Body of pancreas (tissue), 4 donors: Measurements from ENCODE around the gene EIF1AD. TPM values are rescaled to one million over a fixed set of nuclear protein-coding genes. Genes with fewer than 3 reads are reported as not detected.

ENCODE experiments used
- ATAC-seq: fragments of 150-250 bp; one replicate; pipeline ENCODE4 v1.9.1; 2016
- DNase-seq, 4 donors: peaks; one replicate each; pipeline ENCODE4 v3.0.0-alpha.2; 2019
- H3K27ac ChIP-seq, 4 donors: fragments of 200-600 bp; sonication (generic); 1 replicate in 3 of 4; 2 replicates in 1 of 4; pipeline versions ENCODE4 v1.5.1 to v1.6.1; 2016 to 2019; ENCODE audit warnings: mild to moderate bottlenecking in 1 of 4, mixed read lengths in 1 of 4, moderate library complexity in 1 of 4
- H3K27me3 ChIP-seq, 2 donors: fragments of 200-600 bp; sonication (generic); one replicate each; pipeline ENCODE4 v1.6.0; 2016; ENCODE audit warnings: mild to moderate bottlenecking in 1 of 2
- H3K36me3 ChIP-seq, 2 donors: fragments of 200-600 bp; sonication (generic); replicated peaks in 1 of 2; 2 replicates each; pipeline ENCODE4 v1.5.1; 2016; ENCODE audit warnings: low read depth in 2 of 2; ENCODE audit not compliant: insufficient read depth in 1 of 2
- H3K4me1 ChIP-seq: fragments of 200-600 bp; sonication (generic); one replicate; pipeline ENCODE4 v1.6.0; 2016
- H3K4me3 ChIP-seq, 2 donors: fragments of 200-600 bp; sonication (generic); 1 replicate in 1 of 2; 2 replicates in 1 of 2; pipeline ENCODE4 v1.5.1; 2016 to 2019
- H3K9me3 ChIP-seq, 3 donors: fragments of 200-600 bp; sonication (generic); 1 replicate in 2 of 3; 2 replicates in 1 of 3; pipeline ENCODE4 v1.5.1; 2016
- CTCF ChIP-seq, 7 experiments: fragments of 450-650 bp in 4 of 7; fragments of 200-600 bp in 3 of 7; sonication (generic) in 3 of 7; IDR thresholded peaks; one replicate each; pipeline ENCODE4 v1.5.1; 2016 to 2019; ENCODE audit warnings: antibody characterized with exemption in 7 of 7
- POLR2A ChIP-seq, 3 donors: fragments of 450-650 bp; IDR thresholded peaks; one replicate each; pipeline ENCODE4 v1.6.1; 2016; ENCODE audit warnings: antibody characterized with exemption in 3 of 3, mild to moderate bottlenecking in 2 of 3
- WGBS, 2 donors: methylation state at CpG; one replicate each; pipeline ENCODE4 v1.1.5; 2017; 5-methylcytosine and 5-hydroxymethylcytosine counted together
- intact Hi-C: fragments of 100-400 bp; cut with DNase I; formaldehyde crosslinking; loops from one replicate; pipeline ENCODE4 v1.15.1; 2023
- total RNA-seq, 2 donors: library from RNA; depleted of rRNA; stranded (reverse); fragments of >200 nt; gene quantifications; one replicate each; pipeline ENCODE4 v1.1.0, GENCODE V29; 2016

Gene EIF1AD
- total RNA-seq, 2 donors from 2014 or later = 7.8 to 28.0 TPM

GRCh38 chr11:66013762-66014100, 11.8 kb upstream of the EIF1AD start:
- TF ChIP-seq CTCF (IDR thresholded peaks at IDR 0.05) (no peak), POLR2A (IDR thresholded peaks at IDR 0.05) (no peak)
- no peaks in the 10 kb centered on the region for H3K36me3 ChIP-seq
- no peaks in the 10 kb centered on the region for H3K4me1 ChIP-seq
- H3K4me3 ChIP-seq = no peak overlapping the region
- DNase-seq (no peak), ATAC-seq (no peak)
- intact Hi-C loops = no loop called here
- no peak overlapping the region for H3K27ac ChIP-seq
- H3K9me3 ChIP-seq = no peaks in the 10 kb centered on the region
- 58 to 62% methylated on average over 4 to 7 of the region's 7 CpGs for WGBS, 2 donors
- no peaks in the 10 kb centered on the region for H3K27me3 ChIP-seq

GRCh38 chr11:66012946-66013761, 11.2 kb upstream of the EIF1AD start:
- no peak for ATAC-seq
- intact Hi-C loops = no loop called here
- H3K4me1 ChIP-seq = no peaks in the 10 kb centered on the region
- WGBS, 2 donors = 45 to 65% methylated on average over 7 to 12 of the region's 12 CpGs
- TF ChIP-seq CTCF (IDR thresholded peaks at IDR 0.05) (no peak), POLR2A (IDR thresholded peaks at IDR 0.05) (no peak)
- DNase-seq = peak in 1 of 4 donors; percentile 42
- no peaks in the 10 kb centered on the region for H3K36me3 ChIP-seq
- no peaks in the 10 kb centered on the region for H3K9me3 ChIP-seq
- no peaks in the 10 kb centered on the region for H3K27me3 ChIP-seq
- no peak overlapping the region for H3K27ac ChIP-seq
- H3K4me3 ChIP-seq = no peak overlapping the region

- DNase-seq = no peak
- no peak for ATAC-seq
- H3K4me3 ChIP-seq = no peak overlapping the region
- WGBS, 2 donors = 38 to 65% methylated on average over 4 to 11 of the region's 12 CpGs
- TF ChIP-seq POLR2A (IDR thresholded peaks at IDR 0.05) (no peak), CTCF (IDR thresholded peaks at IDR 0.05) (no peak)
- no peaks in the 10 kb centered on the region for H3K27me3 ChIP-seq
- no peaks in the 10 kb centered on the region for H3K36me3 ChIP-seq
- H3K4me1 ChIP-seq = no peaks in the 10 kb centered on the region
- intact Hi-C loops = no loop called here
- H3K27ac ChIP-seq = no peak overlapping the region
- no peaks in the 10 kb centered on the region for H3K9me3 ChIP-seq
Measured at GRCh38 chr11:66012371-66012945, 10.5 kb upstream of the EIF1AD start.

GRCh38 chr11:66011785-66012303, 9.9 kb upstream of the EIF1AD start, which contains the start of gene CST6:
Gene CST6 (plus strand): TSS chr11:66012008. CDS start chr11:66012045, 37 bp downstream.
- Histone ChIP-seq H3K4me3 (no peak within 1 kb of the TSS), H3K36me3 (no peaks in the 10 kb centered on the region), H3K27me3 (no peaks in the 10 kb centered on the region), H3K9me3 (no peaks in the 10 kb centered on the region), H3K27ac (peak within 1 kb of the TSS in 3 of 4 donors; percentile 45 to 51 (median 49)), H3K4me1 (no peaks in the 10 kb centered on the region)
- 6% methylated on average over 61 of the region's 61 CpGs; no CpG with 5 or more reads in 1 of the 2 donors for WGBS, 2 donors
- TF ChIP-seq POLR2A (IDR thresholded peaks at IDR 0.05) (no peak), CTCF (IDR thresholded peaks at IDR 0.05) (no peak)
- peak; percentile 31 for ATAC-seq
- DNase-seq = no peak
- intact Hi-C loops = no loop called here
